Endodermal cell (in vitro differentiated cells): ENCODE results near the gene CCDC167. TPM values are rescaled to one million over a fixed set of nuclear protein-coding genes. Genes with fewer than 3 reads are reported as not detected.

Experiments
- DNase-seq: peaks from one replicate; pipeline ENCODE4 v3.0.0-alpha.2; 2017
- H3K27ac ChIP-seq: 2 replicates; pipeline ENCODE4 v1.5.1; 2013; ENCODE audit warnings: mild to moderate bottlenecking, low read depth, low read length, moderate library complexity
- H3K27me3 ChIP-seq: 2 replicates; pipeline ENCODE4 v1.6.1; 2013; ENCODE audit warnings: mild to moderate bottlenecking, low read length, moderate library complexity; ENCODE audit not compliant: insufficient read depth, control insufficient read depth, poor library complexity, severe bottlenecking
- H3K36me3 ChIP-seq: 2 replicates; pipeline ENCODE4 v1.7.0; 2013; ENCODE audit warnings: mild to moderate bottlenecking, low read length, moderate library complexity; ENCODE audit not compliant: control insufficient read depth, insufficient read depth
- H3K4me1 ChIP-seq: one replicate; pipeline ENCODE4 v1.7.0; 2013; ENCODE audit warnings: low read length; ENCODE audit not compliant: control insufficient read depth, insufficient read depth
- H3K4me3 ChIP-seq: 2 replicates; pipeline ENCODE4 v1.5.1; 2013; ENCODE audit warnings: mild to moderate bottlenecking, low read length, moderate library complexity
- H3K9ac ChIP-seq: 2 replicates; pipeline ENCODE4 v1.6.1; 2013; ENCODE audit warnings: mild to moderate bottlenecking, low read length, moderate library complexity; ENCODE audit not compliant: poor library complexity, severe bottlenecking; ENCODE audit errors: extremely low read depth
- H3K9me3 ChIP-seq: 2 replicates; pipeline ENCODE4 v1.6.1; 2013; ENCODE audit warnings: mild to moderate bottlenecking, low read length, moderate library complexity; ENCODE audit not compliant: control insufficient read depth
- H3K27ac Mint-ChIP-seq: 2 replicates; pipeline ENCODE4 v1.8.0; 2020; ENCODE audit warnings: mixed read lengths
- H3K27me3 Mint-ChIP-seq: 2 replicates; pipeline ENCODE4 v1.8.0; 2021; ENCODE audit warnings: mild to moderate bottlenecking, mixed read lengths; ENCODE audit not compliant: insufficient read depth
- H3K36me3 Mint-ChIP-seq: 2 replicates; pipeline ENCODE4 v1.8.0; 2020; ENCODE audit warnings: low read depth, mixed read lengths
- H3K4me1 Mint-ChIP-seq: 2 replicates; pipeline ENCODE4 v1.8.0; 2020; ENCODE audit warnings: mixed read lengths
- H3K4me3 Mint-ChIP-seq: 2 replicates; pipeline ENCODE4 v1.8.0; 2020; ENCODE audit warnings: mild to moderate bottlenecking, moderate library complexity, mixed read lengths
- H3K9me3 Mint-ChIP-seq: 2 replicates; pipeline ENCODE4 v1.8.0; 2020; ENCODE audit warnings: mild to moderate bottlenecking, mixed read lengths
- CTCF ChIP-seq: fragments of 200-600 bp; sonication (generic); conservative IDR thresholded peaks from 2 replicates; pipeline ENCODE4 v1.5.0; 2021; ENCODE audit warnings: antibody characterized with exemption, mild to moderate bottlenecking
- WGBS, 2 experiments: methylation state at CpG; one replicate each; pipeline versions ENCODE4 v1.1.5 to v1.1.7; 2013; ENCODE audit warnings: missing lambda C conversion rate in 2 of 2, mixed read lengths in 1 of 2; ENCODE audit not compliant: insufficient coverage in 1 of 2, insufficient read length in 1 of 2; 5-methylcytosine and 5-hydroxymethylcytosine counted together
- total RNA-seq, 2 donors: library from RNA; stranded (reverse); fragmentation: NEBNext Ultra II Directional in 1 of 2; extraction: Animal tissue kit (Norgen Biotek cat#: 25700) in 1 of 2; gene quantifications; 2 replicates in 1 of 2; 3 replicates in 1 of 2; pipeline ENCODE4 v1.2.1, GENCODE V29; 2021

The CCDC167 gene
- total RNA-seq, 2 donors from 2014 or later: 60.4 to 66.1 TPM

GRCh38 chr6:37496951-37497885 lies 2.5 kb downstream of the CCDC167 start:
- Histone ChIP-seq H3K27me3 (no peaks in the 10 kb centered on the region), H3K9me3 (no peaks in the 10 kb centered on the region), H3K4me3 (no peak overlapping the region), H3K36me3 (peaks cover 5% of the 10 kb centered on the region), H3K4me1 (no peaks in the 10 kb centered on the region), H3K27ac (no peak overlapping the region), H3K9ac (no peak overlapping the region)
- peaks cover 11% of the 10 kb centered on the region for H3K4me1 Mint-ChIP-seq
- no peak for DNase-seq
- H3K36me3 Mint-ChIP-seq: peaks cover 3% of the 10 kb centered on the region
- H3K4me3 Mint-ChIP-seq: no peak overlapping the region
- no peak overlapping the region for H3K27ac Mint-ChIP-seq
- 96% methylated on average over 8 to 13 of the region's 13 CpGs for WGBS, 2 experiments
- TF ChIP-seq CTCF: no peak
- H3K27me3 Mint-ChIP-seq: no peaks in the 10 kb centered on the region
- no peaks in the 10 kb centered on the region for H3K9me3 Mint-ChIP-seq

GRCh38 chr6:37495244-37495934 lies 4.3 kb downstream of the CCDC167 start:
- H3K27ac Mint-ChIP-seq: no peak overlapping the region
- no peak overlapping the region for H3K27ac ChIP-seq

GRCh38 chr6:37493661-37493995 lies 6.1 kb downstream of the CCDC167 start:
- H3K36me3 ChIP-seq: peaks cover 11% of the 10 kb centered on the region
- H3K36me3 Mint-ChIP-seq: peaks cover 10% of the 10 kb centered on the region
- H3K9ac ChIP-seq: no peak overlapping the region
- no peak overlapping the region for H3K4me3 ChIP-seq
- H3K9me3 ChIP-seq: no peaks in the 10 kb centered on the region
- WGBS, 2 experiments: 93 to 94% methylated on average over 4 to 9 of the region's 9 CpGs
- no peaks in the 10 kb centered on the region for H3K4me1 ChIP-seq
- TF ChIP-seq CTCF: no peak
- H3K4me3 Mint-ChIP-seq: no peak overlapping the region
- no peak for DNase-seq
- H3K4me1 Mint-ChIP-seq: peaks cover 25% of the 10 kb centered on the region
- H3K27me3 Mint-ChIP-seq: no peaks in the 10 kb centered on the region
- no peak overlapping the region for H3K27ac Mint-ChIP-seq
- H3K27me3 ChIP-seq: no peaks in the 10 kb centered on the region
- no peak overlapping the region for H3K27ac ChIP-seq
- H3K9me3 Mint-ChIP-seq: peaks cover 5% of the 10 kb centered on the region

More at GRCh38 chr6:37495244-37495934, 4.3 kb downstream of the CCDC167 start:
- no peak for DNase-seq
- H3K36me3 Mint-ChIP-seq: peaks cover 3% of the 10 kb centered on the region
- no peak for TF ChIP-seq CTCF
- H3K4me1 Mint-ChIP-seq: peaks cover 13% of the 10 kb centered on the region
- Histone ChIP-seq H3K27me3 (no peaks in the 10 kb centered on the region), H3K4me3 (no peak overlapping the region), H3K9me3 (no peaks in the 10 kb centered on the region), H3K36me3 (peaks cover 5% of the 10 kb centered on the region), H3K9ac (no peak overlapping the region), H3K4me1 (no peaks in the 10 kb centered on the region)
- no peaks in the 10 kb centered on the region for H3K27me3 Mint-ChIP-seq
- 86 to 91% methylated on average over 4 of the region's 4 CpGs for WGBS, 2 experiments
- H3K9me3 Mint-ChIP-seq: no peaks in the 10 kb centered on the region
- H3K4me3 Mint-ChIP-seq: no peak overlapping the region
